Measurements from ENCODE around the gene PHLDB1. TPM values are rescaled to one million over a fixed set of nuclear protein-coding genes. Genes with fewer than 3 reads are reported as not detected.
A peak's percentile ranks its signal among the peaks of the same experiment; 100 is the strongest.
"Not testable (repeated sequence)": the region's sequence is repeated elsewhere in the genome, so short reads cannot be mapped to it uniquely, and the experiment has no call there.

Gene PHLDB1
- polyA plus RNA-seq, 4 donors: 103 to 191 (median 146) TPM

DNA sequence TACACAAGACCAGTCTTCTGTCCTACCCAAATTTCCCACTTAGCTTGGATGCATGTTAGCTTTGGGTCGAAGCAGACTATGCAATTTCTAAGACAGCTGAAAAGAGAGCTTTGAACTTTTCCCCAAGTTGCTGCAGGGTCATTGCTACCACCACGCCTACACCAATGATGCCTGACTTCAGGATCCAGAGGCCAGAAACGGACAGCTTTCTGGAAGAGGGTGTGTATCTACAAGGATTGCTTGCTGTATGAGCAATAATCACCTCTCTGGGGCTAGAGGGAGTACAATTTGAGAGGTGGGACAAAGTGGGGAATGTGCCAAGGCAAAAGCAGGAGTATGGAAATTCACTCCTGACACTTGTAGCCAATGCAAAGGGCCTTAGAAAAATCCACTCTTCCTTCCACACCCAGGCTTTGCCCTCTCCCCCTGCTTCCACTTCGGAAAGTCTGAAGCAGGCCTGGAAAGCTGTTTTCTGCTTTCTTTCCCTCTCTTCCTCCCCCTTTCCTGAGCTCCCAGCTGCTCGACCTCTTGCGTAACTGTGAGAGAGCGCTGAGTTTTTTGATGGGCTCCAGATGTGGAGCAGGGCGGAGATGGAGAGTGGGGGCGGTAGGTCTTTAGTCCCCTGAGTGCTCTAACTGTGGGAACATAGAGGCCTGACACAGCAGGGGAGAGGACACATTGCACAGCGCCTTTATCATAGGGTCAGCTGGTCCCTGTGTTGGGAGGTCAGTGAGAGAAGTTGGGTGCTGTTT, 2.1 kb upstream of the PHLDB1 start:
- DNase-seq (ENCODE audit: low read depth in 4 of 4, low spot score in 2 of 4): peak in 1 of 4 donors; percentile 85

- DNase-seq (ENCODE audit: low read depth in 4 of 4, low spot score in 2 of 4): no peak
These were observed 1.1 kb upstream of the PHLDB1 start for GRCh38 chr11:118606157-118606843.

- no peak for DNase-seq (ENCODE audit: low read depth in 4 of 4, low spot score in 2 of 4)
These were observed 579 bp upstream of the PHLDB1 start for GRCh38 chr11:118606844-118607228.

- DNase-seq (ENCODE audit: low read depth in 4 of 4, low spot score in 2 of 4): no peak
These were observed 1.2 kb downstream of the PHLDB1 start for GRCh38 chr11:118608360-118609227.

DNA sequence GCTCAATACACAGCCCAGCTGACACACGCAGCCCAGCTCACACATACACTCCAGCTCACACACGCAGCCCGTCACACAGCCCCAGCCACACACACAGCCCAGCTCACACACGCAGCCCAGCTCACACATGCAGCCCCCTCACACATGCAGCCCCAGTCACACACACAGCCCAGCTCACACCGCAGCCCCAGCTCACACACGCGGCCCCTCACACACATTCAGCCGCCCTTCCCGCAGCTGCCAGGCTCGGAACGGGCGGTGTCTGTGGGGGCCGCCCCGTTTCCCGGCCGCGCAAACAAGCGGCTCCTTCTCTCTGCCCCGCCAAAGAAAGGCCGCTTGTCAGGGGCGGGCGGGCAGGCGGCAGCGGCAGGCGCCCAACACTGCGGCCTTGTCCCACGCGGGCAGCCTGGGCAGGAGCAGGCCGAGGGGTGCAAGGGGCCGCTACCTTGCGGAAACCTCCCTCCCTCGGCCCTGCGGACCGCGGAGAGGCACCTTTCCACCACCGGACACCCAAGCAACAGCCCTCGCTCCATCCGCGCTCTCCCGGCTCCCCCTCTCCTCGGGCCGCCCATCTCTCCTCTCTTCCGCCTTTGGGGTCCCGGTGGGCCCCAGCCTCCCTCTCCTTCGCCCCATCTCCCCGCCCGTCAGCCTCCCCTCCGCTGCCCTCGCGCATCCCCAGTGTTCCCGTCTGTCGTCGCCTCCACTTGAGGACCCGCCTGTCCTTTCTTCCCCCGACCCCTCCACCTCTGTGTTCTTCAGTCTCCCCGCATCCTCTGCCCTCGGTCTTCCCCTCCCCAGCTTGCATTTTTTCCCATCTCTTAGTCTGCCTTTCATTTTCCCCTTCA, 2.2 kb downstream of the PHLDB1 start:
- no peak for DNase-seq (ENCODE audit: low read depth in 4 of 4, low spot score in 2 of 4)

GRCh38 chr11:118610225-118610772, 2.9 kb downstream of the PHLDB1 start:
- no peak for DNase-seq (ENCODE audit: low read depth in 4 of 4, low spot score in 2 of 4)

GRCh38 chr11:118610773-118611432, 3.5 kb downstream of the PHLDB1 start:
- no peak for DNase-seq (ENCODE audit: low read depth in 4 of 4, low spot score in 2 of 4)

- DNase-seq (ENCODE audit: low read depth in 4 of 4, low spot score in 2 of 4): not testable (repeated sequence)
These were observed 4.0 kb downstream of the PHLDB1 start for GRCh38 chr11:118611433-118611795.

- no peak for DNase-seq (ENCODE audit: low read depth in 4 of 4, low spot score in 2 of 4)
These were observed 5.0 kb downstream of the PHLDB1 start for GRCh38 chr11:118612378-118612777.

GRCh38 chr11:118614511-118614910, 7.1 kb downstream of the PHLDB1 start:
- no peak for DNase-seq (ENCODE audit: low read depth in 4 of 4, low spot score in 2 of 4)

DNA sequence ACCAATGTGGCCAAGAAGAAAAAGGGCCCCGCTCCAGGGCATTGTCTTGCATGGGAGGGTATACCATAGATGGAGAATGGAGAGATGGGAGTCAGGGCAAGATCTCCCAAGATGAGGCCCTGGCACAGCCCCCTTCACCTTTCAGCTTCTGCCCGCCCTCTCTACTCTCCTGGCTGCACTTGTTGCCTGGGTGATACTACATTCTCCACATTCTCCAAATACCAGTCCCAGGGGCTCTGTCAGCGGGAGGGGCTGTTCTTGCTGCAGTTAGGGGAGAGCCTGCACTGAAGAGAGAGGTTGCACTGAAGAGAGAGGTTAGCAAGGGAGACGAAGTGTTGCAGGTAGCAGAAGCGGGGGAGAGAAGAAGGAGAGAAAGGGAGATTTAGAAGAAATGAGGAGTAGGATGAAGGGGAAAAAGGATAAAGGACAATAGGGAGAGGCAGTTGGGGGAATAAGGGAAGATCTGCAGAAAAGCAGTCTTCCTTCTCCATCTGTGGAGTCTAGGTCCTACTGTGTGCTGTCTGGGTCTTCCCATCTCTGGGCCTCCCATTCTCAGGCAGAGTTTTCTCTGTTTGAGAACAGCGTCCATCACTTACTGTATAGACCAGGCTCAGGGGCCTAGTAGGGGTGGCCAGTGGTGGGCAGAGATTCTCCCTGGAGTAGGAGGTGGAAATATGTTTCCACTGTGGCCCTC, 8.0 kb downstream of the PHLDB1 start:
- no peak for DNase-seq (ENCODE audit: low read depth in 4 of 4, low spot score in 2 of 4)

- DNase-seq (ENCODE audit: low read depth in 4 of 4, low spot score in 2 of 4): no peak
These were observed 8.6 kb downstream of the PHLDB1 start for GRCh38 chr11:118615976-118616371.

- no peak for DNase-seq (ENCODE audit: low read depth in 4 of 4, low spot score in 2 of 4)
These were observed 10.9 kb downstream of the PHLDB1 start for GRCh38 chr11:118618115-118618990.

- no peak for DNase-seq (ENCODE audit: low read depth in 4 of 4, low spot score in 2 of 4)
These were observed 11.6 kb downstream of the PHLDB1 start for GRCh38 chr11:118618991-118619375.

DNA sequence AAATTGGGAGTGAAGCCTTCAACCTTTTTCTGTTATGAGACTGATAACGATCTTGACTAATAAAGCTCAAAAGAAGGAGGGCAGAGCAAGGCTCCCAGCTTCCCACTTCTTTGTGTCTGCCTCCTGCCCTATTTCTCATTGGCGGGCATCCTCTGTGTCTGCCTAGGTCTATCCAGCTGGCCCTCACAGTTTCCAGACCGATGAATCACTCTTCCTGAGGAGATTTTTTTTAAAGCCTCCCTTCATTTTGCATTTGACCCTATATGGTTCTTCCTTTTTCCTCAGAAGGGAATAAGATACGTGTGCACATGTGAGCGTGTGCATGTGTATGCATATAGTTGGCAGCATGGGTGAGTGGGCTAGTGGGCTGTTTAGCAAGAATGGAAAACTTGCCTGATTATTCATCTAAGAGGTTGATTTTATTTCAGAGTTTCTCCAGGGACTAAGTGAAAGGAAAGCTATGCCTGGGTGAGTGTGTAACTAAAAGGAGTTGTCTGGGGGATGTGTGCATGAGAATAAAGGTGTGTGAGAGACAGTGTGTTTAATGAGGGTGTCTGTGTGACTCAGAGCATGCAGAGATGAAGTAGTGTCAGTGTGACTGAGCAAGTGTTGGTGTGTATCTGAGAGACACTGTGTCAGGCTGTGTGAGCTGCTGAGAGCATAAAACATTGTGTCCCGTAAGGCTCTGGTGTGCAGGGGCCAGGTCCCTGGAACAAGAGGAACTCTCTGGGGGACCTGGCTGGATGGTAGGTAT, 12.2 kb downstream of the PHLDB1 start:
- no peak for DNase-seq (ENCODE audit: low read depth in 4 of 4, low spot score in 2 of 4)

- DNase-seq (ENCODE audit: low read depth in 4 of 4, low spot score in 2 of 4): no peak
These were observed 13.2 kb downstream of the PHLDB1 start for GRCh38 chr11:118620529-118621070.

Data from left renal cortex interstitium (tissue), 4 donors.